HG02678 (cell line): ENCODE results near the gene CCL8.
"Not testable (repeated sequence)": the region's sequence is repeated elsewhere in the genome, so short reads cannot be mapped to it uniquely, and the experiment has no call there.

Experiments used
- ATAC-seq: cut with Tn5 transposase; IDR thresholded peaks from one replicate; pipeline ENCODE4 v1.9.1; 2021; ENCODE audit warnings: mild to moderate bottlenecking, moderate library complexity; ENCODE audit not compliant: unreplicated experiment

The CCL8 gene

GRCh38 chr17:34313164-34313563 is 6.1 kb upstream of the CCL8 start:
- no peak for ATAC-seq

DNA sequence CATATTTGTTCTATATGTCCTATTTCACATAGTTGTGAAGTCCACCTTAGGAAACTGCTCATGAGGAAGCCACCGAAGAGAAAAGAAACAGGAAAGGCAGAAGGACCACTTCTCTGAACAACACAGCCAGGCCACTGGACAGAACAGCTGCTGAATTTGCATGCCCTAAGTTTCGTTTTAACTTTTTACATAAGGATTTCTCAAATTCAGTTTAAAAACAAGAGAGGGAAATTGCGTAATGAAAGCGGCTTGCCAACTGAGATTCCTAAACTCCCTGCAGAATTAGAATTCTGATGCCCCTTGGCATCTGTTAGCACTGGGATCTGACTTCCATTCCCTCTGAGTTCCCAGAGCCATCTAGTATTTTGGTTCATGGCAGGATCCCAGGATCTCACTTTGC is 5.0 kb upstream of the CCL8 start:
- no peak for ATAC-seq

GRCh38 chr17:34318474-34318873 is 761 bp upstream of the CCL8 start:
- ATAC-seq: no peak

DNA sequence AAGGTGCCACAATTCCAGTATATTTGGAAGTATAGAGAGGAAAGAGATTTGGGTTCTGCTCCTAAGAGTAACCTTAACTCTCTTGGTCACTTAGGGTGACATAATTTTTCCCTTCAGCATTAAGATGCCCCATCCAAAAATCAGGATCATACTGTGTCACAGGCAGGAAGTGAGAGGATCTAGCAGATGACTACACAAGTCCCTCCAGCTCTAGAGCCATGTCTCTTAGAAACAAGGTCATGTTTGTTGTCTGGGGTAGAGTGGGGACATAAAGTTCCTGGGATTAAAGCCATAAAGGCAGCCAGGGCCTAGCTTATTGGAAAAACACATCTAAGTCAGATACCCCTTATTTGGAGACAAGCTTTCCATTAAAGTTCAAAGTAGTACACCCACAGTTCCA is 2.7 kb downstream of the CCL8 start:
- ATAC-seq: no peak

GRCh38 chr17:34327580-34327979 is 8.3 kb downstream of the CCL8 start:
- not testable (repeated sequence) for ATAC-seq

- ATAC-seq: no peak
Measured at GRCh38 chr17:34337701-34338100, 18.5 kb downstream of the CCL8 start.

GRCh38 chr17:34339138-34339770 is 20.0 kb downstream of the CCL8 start:
- ATAC-seq: no peak

GRCh38 chr17:34341916-34342315 is 22.7 kb downstream of the CCL8 start:
- ATAC-seq: no peak

DNA sequence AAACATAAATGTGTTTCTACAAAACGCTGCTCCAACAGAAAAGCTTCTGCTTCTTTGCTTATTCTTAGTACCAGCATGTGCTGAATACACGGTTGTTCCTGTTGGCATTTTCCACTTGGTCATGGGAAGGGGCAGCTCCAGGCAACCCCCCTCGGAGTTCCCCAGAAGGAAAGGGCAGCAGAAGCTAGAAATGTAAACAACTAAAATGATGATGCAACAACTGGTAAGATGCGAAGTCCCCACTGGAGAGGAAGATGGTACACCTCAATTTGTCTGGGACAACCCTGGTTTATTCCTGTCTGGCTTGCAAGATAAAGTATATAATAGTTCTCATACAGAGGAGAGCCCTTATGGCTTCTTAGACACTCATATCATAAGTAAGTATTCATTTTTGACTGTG is 27.8 kb downstream of the CCL8 start:
- no peak for ATAC-seq

DNA sequence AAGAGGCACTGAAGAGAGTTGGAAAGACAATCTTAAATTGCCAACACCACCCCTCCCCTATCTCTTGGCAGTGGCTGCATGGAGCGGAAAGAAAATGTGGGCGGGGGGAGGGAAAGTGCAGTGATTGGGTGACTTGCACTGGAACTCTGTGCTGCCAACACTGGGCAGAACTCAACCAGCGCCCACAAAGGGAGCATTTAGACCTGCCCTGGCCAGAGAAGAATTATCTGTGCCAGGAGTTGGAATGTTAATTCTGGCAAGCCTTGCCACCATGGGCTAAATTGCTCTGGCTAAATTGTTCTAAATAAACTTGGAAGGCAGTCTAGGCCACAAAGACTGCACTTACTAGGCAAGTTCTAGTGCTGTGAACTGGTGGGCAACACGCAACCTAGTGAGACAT is 30.5 kb downstream of the CCL8 start:
- no peak for ATAC-seq

- no peak for ATAC-seq
Measured at GRCh38 chr17:34351096-34351495, 31.9 kb downstream of the CCL8 start.

- no peak for ATAC-seq
Measured at GRCh38 chr17:34352191-34352590, 33.0 kb downstream of the CCL8 start.

- no peak for ATAC-seq
Measured at GRCh38 chr17:34354637-34355036, 35.4 kb downstream of the CCL8 start.

DNA sequence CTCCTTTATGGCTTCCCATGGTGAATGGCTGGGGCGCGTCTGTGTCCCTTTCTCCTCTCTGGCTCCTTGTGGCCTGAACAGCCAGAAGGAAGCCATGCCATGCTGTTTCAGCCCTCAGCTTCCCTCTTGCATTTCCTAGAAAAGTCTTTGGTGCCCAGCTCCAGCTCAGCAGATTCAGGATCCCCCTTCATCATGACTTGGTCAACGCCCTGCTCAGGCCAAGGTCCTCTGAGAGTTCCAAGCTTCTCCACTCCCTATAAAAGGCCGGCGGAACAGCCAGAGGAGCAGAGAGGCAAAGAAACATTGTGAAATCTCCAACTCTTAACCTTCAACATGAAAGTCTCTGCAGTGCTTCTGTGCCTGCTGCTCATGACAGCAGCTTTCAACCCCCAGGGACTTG is 37.0 kb downstream of the CCL8 start, which contains the start of gene CCL13:
Gene CCL13 (plus strand): TSS at position 287 of the 400 bp plus-strand sequence. CDS start 47 bp downstream, at position 334.
- ATAC-seq: no peak

- no peak for ATAC-seq
Measured at GRCh38 chr17:34357398-34357797, 38.2 kb downstream of the CCL8 start.

GRCh38 chr17:34358631-34359030 is 39.4 kb downstream of the CCL8 start:
- no peak for ATAC-seq

GRCh38 chr17:34360601-34361270 is 41.5 kb downstream of the CCL8 start:
- ATAC-seq: no peak

DNA sequence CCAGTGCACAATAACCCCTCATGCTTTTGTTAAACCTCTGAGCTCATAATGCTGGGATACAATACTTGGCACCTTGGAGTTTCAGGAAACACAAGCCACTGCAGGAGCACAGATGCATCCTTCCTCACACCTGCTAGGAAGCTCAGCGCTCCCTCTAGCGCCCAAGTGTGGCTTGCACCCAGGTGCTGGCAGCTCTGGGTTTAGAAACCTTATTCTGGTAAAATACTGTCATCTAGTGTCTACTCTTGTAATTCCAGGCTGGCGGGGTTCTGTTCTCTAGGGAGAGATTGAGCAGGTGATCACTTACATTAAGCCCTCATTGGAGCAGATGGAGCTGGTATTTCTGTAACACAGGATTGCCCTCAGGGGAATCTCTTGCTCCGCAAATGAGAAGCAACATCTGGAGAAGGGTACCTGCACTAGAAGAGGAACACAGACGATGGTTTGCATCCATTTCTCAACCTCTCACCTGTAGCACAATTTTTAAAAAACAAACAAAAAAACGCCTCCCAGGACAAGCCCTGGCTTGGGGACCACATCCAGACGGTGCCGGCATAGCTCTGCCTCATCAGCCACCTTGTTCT is 42.3 kb downstream of the CCL8 start:
- peak; percentile 81 for ATAC-seq

GRCh38 chr17:34363183-34363661 is 44.0 kb downstream of the CCL8 start, which contains the start of gene CCL1:
TSS of gene CCL1 (minus strand) at chr17:34363233. CDS start at chr17:34363161, 72 bp downstream.
- no peak for ATAC-seq

DNA sequence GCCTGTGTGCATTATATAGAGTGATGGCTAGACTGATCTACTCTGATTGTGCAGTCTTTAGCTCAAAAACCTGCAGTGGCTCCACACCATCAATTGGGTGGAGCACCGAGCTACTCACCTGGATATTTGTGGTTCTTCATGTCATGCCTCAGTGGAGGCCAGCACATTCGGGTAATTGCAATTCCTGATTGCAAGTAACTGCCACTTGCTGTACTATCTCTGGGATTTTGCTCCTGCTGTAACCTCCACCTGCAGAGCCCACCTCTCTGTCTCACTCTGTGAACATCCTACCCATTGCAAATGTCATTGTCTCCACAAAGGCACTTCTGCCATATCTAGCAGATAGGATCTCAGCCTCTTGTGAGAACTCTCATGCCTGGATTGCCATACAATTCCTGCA is 45.5 kb downstream of the CCL8 start:
- ATAC-seq: no peak

DNA sequence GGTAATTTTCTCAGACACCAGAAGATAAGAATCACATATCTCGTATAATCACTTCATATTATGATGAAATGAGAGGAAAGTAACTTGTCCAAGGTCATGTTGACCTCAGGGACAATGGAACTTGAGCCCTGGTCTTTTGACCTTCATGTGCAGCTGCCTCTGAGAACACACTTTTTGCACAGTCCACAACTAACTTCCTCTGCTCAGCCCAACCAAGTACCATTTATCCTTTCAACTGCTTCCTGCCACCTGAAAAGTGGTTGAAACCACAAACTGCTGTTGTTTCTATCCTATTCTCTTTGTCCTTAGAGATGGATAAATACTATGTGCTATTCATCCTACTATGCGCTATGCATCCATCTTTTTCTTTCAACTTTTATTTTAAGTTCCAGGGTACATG is 46.1 kb downstream of the CCL8 start:
- ATAC-seq: no peak

DNA sequence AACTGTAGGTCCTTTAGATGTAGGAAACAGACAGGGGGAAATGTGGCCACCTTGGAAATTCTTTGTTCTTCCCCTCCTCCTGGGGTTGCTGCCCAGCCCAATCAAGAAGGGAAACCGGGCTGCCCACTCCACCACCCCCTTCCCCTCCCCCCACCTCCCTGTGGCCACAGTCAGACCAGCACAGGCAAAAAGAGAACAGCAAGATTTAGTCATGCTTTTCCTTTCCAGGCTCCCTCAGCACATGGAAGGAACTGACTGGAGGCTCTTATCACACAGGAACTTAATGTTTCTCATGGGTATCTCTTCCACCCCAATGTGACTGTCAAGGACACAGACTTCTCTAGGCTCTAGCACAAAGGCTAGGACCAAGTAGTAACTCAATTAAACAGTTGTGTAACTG is 46.8 kb downstream of the CCL8 start:
- no peak for ATAC-seq
